Trophoblast cell (in vitro differentiated cells and primary cell): ENCODE data around the gene TMEFF2.
"Not testable (repeated sequence)": the region's sequence is repeated elsewhere in the genome, so short reads cannot be mapped to it uniquely, and the experiment has no call there.

ENCODE experiments used
- DNase-seq, 2 donors: peaks; one replicate each; pipeline ENCODE4 v3.0.0-alpha.2; 2016
- H2AFZ ChIP-seq: 2 replicates; pipeline ENCODE4 v1.6.1; 2013; ENCODE audit warnings: low read length, moderate library complexity, mild to moderate bottlenecking; ENCODE audit not compliant: insufficient read depth, poor library complexity
- H2AK5ac ChIP-seq: 2 replicates; pipeline ENCODE4 v1.6.1; 2013; ENCODE audit warnings: mild to moderate bottlenecking, low read length
- H2BK120ac ChIP-seq: 2 replicates; pipeline ENCODE4 v1.6.1; 2013; ENCODE audit warnings: low read length, mild to moderate bottlenecking, moderate library complexity; ENCODE audit not compliant: insufficient read depth, poor library complexity
- H2BK12ac ChIP-seq: 2 replicates; pipeline ENCODE4 v1.6.1; 2013; ENCODE audit warnings: mild to moderate bottlenecking, low read length, moderate library complexity
- H2BK5ac ChIP-seq: 2 replicates; pipeline ENCODE4 v1.6.1; 2013; ENCODE audit warnings: low read length, low read depth, moderate library complexity, mild to moderate bottlenecking; ENCODE audit not compliant: poor library complexity
- H3K14ac ChIP-seq: 2 replicates; pipeline ENCODE4 v1.6.1; 2013; ENCODE audit warnings: mild to moderate bottlenecking, low read length
- H3K18ac ChIP-seq: 2 replicates; pipeline ENCODE4 v1.6.1; 2013; ENCODE audit warnings: mild to moderate bottlenecking, low read length
- H3K23ac ChIP-seq: 2 replicates; pipeline ENCODE4 v1.6.1; 2013; ENCODE audit warnings: low read length
- H3K27ac ChIP-seq: 2 replicates; pipeline ENCODE4 v1.5.1; 2013; ENCODE audit warnings: low read depth, mild to moderate bottlenecking, inconsistent platforms, low read length, moderate library complexity
- H3K27me3 ChIP-seq: 2 replicates; pipeline ENCODE4 v1.6.1; 2013; ENCODE audit warnings: inconsistent platforms, mild to moderate bottlenecking, low read length, moderate library complexity; ENCODE audit not compliant: insufficient read depth
- H3K36me3 ChIP-seq, 2 experiments: 1 replicate in 1 of 2; 2 replicates in 1 of 2; pipeline ENCODE4 v1.6.1; 2013; ENCODE audit warnings: low read length in 2 of 2, mild to moderate bottlenecking in 2 of 2, moderate library complexity in 1 of 2; ENCODE audit not compliant: insufficient read depth in 2 of 2, control insufficient read depth in 1 of 2
- H3K4ac ChIP-seq: 2 replicates; pipeline ENCODE4 v1.6.1; 2013; ENCODE audit warnings: low read depth, mild to moderate bottlenecking, low read length, moderate library complexity
- H3K4me1 ChIP-seq, 2 experiments: 1 replicate in 1 of 2; 2 replicates in 1 of 2; pipeline ENCODE4 v1.6.1; 2013; ENCODE audit warnings: low read length in 2 of 2, mild to moderate bottlenecking in 2 of 2, moderate library complexity in 1 of 2; ENCODE audit not compliant: insufficient read depth in 2 of 2, control insufficient read depth in 1 of 2
- H3K4me2 ChIP-seq: 2 replicates; pipeline ENCODE4 v1.6.1; 2013; ENCODE audit warnings: inconsistent platforms, mild to moderate bottlenecking, low read length, moderate library complexity
- H3K4me3 ChIP-seq: 2 replicates; pipeline ENCODE4 v1.5.1; 2013; ENCODE audit warnings: mild to moderate bottlenecking, low read depth, low read length, inconsistent platforms
- H3K79me1 ChIP-seq: one replicate; pipeline ENCODE4 v1.6.1; 2013; ENCODE audit warnings: low read length
- H3K79me2 ChIP-seq: 2 replicates; pipeline ENCODE4 v1.6.1; 2013; ENCODE audit warnings: low read length, mild to moderate bottlenecking; ENCODE audit not compliant: control insufficient read depth, insufficient read depth, poor library complexity
- H3K9ac ChIP-seq: 2 replicates; pipeline ENCODE4 v1.6.1; 2013; ENCODE audit warnings: mild to moderate bottlenecking, low read length
- H3K9me3 ChIP-seq: 2 replicates; pipeline ENCODE4 v1.6.1; 2013; ENCODE audit warnings: low read depth, mild to moderate bottlenecking, control low read depth, inconsistent platforms, low read length; ENCODE audit not compliant: insufficient read depth
- H4K12ac ChIP-seq: 2 replicates; pipeline ENCODE4 v1.6.1; 2013; ENCODE audit warnings: low read depth, mild to moderate bottlenecking, low read length, moderate library complexity
- H4K8ac ChIP-seq: 2 replicates; pipeline ENCODE4 v1.6.1; 2013; ENCODE audit warnings: low read depth, mild to moderate bottlenecking, low read length, moderate library complexity
- H4K91ac ChIP-seq: one replicate; pipeline ENCODE4 v1.6.1; 2013; ENCODE audit warnings: low read depth, mild to moderate bottlenecking, low read length, moderate library complexity
- WGBS: extraction: QIAGEN DNeasy Blood & Tissue Kit; methylation state at CpG from one replicate; pipeline ENCODE4 v1.1.7; 2013; ENCODE audit warnings: missing lambda C conversion rate; ENCODE audit not compliant: insufficient read length, insufficient coverage; ENCODE audit errors: extremely low coverage; 5-methylcytosine and 5-hydroxymethylcytosine counted together

The TMEFF2 gene

GRCh38 chr2:192119536-192119935 lies 75.2 kb downstream of the TMEFF2 start:
- no peak overlapping the region for H4K8ac ChIP-seq
- no peak overlapping the region for H2BK5ac ChIP-seq
- H3K18ac ChIP-seq = no peak overlapping the region
- H3K79me1 ChIP-seq = no peaks in the 10 kb centered on the region
- H2BK12ac ChIP-seq = no peak overlapping the region
- no peaks in the 10 kb centered on the region for H3K27me3 ChIP-seq
- H2AK5ac ChIP-seq = no peak overlapping the region
- no peaks in the 10 kb centered on the region for H3K9me3 ChIP-seq
- WGBS = no CpG with 5 or more reads among the region's 1 CpG
- no peaks in the 10 kb centered on the region for H3K36me3 ChIP-seq
- no peak overlapping the region for H3K9ac ChIP-seq
- H3K4ac ChIP-seq = no peak overlapping the region
- no peak overlapping the region for H3K23ac ChIP-seq
- H3K4me2 ChIP-seq = no peak overlapping the region
- no peak overlapping the region for H2AFZ ChIP-seq
- no peak overlapping the region for H4K91ac ChIP-seq
- DNase-seq = no peak
- H3K14ac ChIP-seq = no peak overlapping the region
- H3K4me3 ChIP-seq = no peak overlapping the region
- no peak overlapping the region for H4K12ac ChIP-seq
- H3K27ac ChIP-seq = no peak overlapping the region
- no peaks in the 10 kb centered on the region for H3K4me1 ChIP-seq
- no peaks in the 10 kb centered on the region for H3K79me2 ChIP-seq
- H2BK120ac ChIP-seq = no peak overlapping the region

- Histone ChIP-seq H3K9ac (no peak overlapping the region), H2BK12ac (no peak overlapping the region), H2AK5ac (no peak overlapping the region), H4K12ac (no peak overlapping the region), H4K8ac (no peak overlapping the region), H3K36me3 (no peaks in the 10 kb centered on the region), H2BK120ac (no peak overlapping the region), H3K23ac (no peak overlapping the region), H3K27me3 (no peaks in the 10 kb centered on the region), H4K91ac (no peak overlapping the region), H3K79me1 (no peaks in the 10 kb centered on the region), H3K4me2 (no peak overlapping the region), H3K18ac (no peak overlapping the region), H2BK5ac (no peak overlapping the region), H3K14ac (no peak overlapping the region), H3K4me3 (no peak overlapping the region), H2AFZ (no peak overlapping the region), H3K79me2 (no peaks in the 10 kb centered on the region), H3K27ac (no peak overlapping the region), H3K4ac (no peak overlapping the region), H3K4me1 (no peaks in the 10 kb centered on the region), H3K9me3 (no peaks in the 10 kb centered on the region)
- no CpG with 5 or more reads among the region's 2 CpGs for WGBS
- DNase-seq = no peak
Measured at GRCh38 chr2:192117705-192118104, 77.0 kb downstream of the TMEFF2 start.

- no CpG with 5 or more reads among the region's 2 CpGs for WGBS
Measured at GRCh38 chr2:192111536-192111935, 83.2 kb downstream of the TMEFF2 start.

GRCh38 chr2:192099742-192100141 lies 95.0 kb downstream of the TMEFF2 start:
- no peak overlapping the region for H2AFZ ChIP-seq
- no peak overlapping the region for H3K14ac ChIP-seq
- H2BK12ac ChIP-seq = no peak overlapping the region
- no peak overlapping the region for H2BK120ac ChIP-seq
- no peaks in the 10 kb centered on the region for H3K36me3 ChIP-seq
- no peak overlapping the region for H3K4me2 ChIP-seq
- no peak overlapping the region for H3K4ac ChIP-seq
- H3K27ac ChIP-seq = no peak overlapping the region
- H4K91ac ChIP-seq = no peak overlapping the region
- H3K4me1 ChIP-seq = no peaks in the 10 kb centered on the region
- DNase-seq = no peak
- H3K9me3 ChIP-seq = no peaks in the 10 kb centered on the region
- H2BK5ac ChIP-seq = no peak overlapping the region
- no peak overlapping the region for H4K8ac ChIP-seq
- H3K23ac ChIP-seq = no peak overlapping the region
- H3K27me3 ChIP-seq = no peaks in the 10 kb centered on the region
- H3K79me2 ChIP-seq = no peaks in the 10 kb centered on the region
- no peak overlapping the region for H2AK5ac ChIP-seq
- H3K18ac ChIP-seq = no peak overlapping the region
- no peaks in the 10 kb centered on the region for H3K79me1 ChIP-seq
- no peak overlapping the region for H3K9ac ChIP-seq
- H3K4me3 ChIP-seq = no peak overlapping the region
- H4K12ac ChIP-seq = no peak overlapping the region

More at GRCh38 chr2:192111536-192111935, 83.2 kb downstream of the TMEFF2 start:
- not testable (repeated sequence) for H2AFZ ChIP-seq, H3K79me1 ChIP-seq, H3K14ac ChIP-seq, H4K91ac ChIP-seq, DNase-seq, H3K4ac ChIP-seq, H3K9me3 ChIP-seq, H2BK5ac ChIP-seq, H3K4me1 ChIP-seq, H4K8ac ChIP-seq, H4K12ac ChIP-seq, H3K23ac ChIP-seq, H2AK5ac ChIP-seq, H2BK12ac ChIP-seq, H3K79me2 ChIP-seq, H2BK120ac ChIP-seq, H3K4me3 ChIP-seq, H3K9ac ChIP-seq, H3K4me2 ChIP-seq, H3K27ac ChIP-seq, H3K18ac ChIP-seq, H3K36me3 ChIP-seq, H3K27me3 ChIP-seq
